T-cell (primary cell): ENCODE data around the gene CYCS. TPM values are rescaled to one million over a fixed set of nuclear protein-coding genes. Genes with fewer than 3 reads are reported as not detected.

Experiments
- ATAC-seq, 4 experiments: fragments of 200-7000 bp in 3 of 4; fragments of 150-1000 bp in 1 of 4; cut with Tn5 transposase; replicated peaks in 1 of 4; 1 replicate in 3 of 4; 2 replicates in 1 of 4; pipeline ENCODE4 v1.10.0; 2021; ENCODE audit warnings: moderate library complexity in 3 of 4, mild to moderate bottlenecking in 2 of 4, moderate number of reproducible peaks in 1 of 4
- CTCF ChIA-PET, 2 donors: fragments of 300-600 bp; sonication (Branson Sonifier 250); formaldehyde crosslinking; loops; one replicate each; lab custom pipeline; 2022; ENCODE audit warnings: antibody characterized with exemption in 2 of 2; lab: Charles Lee
- POLR2A ChIA-PET, 2 donors: fragments of 300-600 bp; sonication (Branson Sonifier 250); formaldehyde crosslinking; loops; one replicate each; lab custom pipeline; 2022; ENCODE audit warnings: antibody characterized with exemption in 2 of 2; lab: Charles Lee
- DNase-seq, 35 experiments: peaks; one replicate each; pipeline versions ENCODE4 v3.0.0 to v3.0.0-alpha.2; 2013 to 2023
- H3K27ac ChIP-seq: one replicate; pipeline ENCODE4 v1.5.1; 2013; ENCODE audit warnings: low read length
- H3K27me3 ChIP-seq, 2 experiments: replicated peaks in 1 of 2; 1 replicate in 1 of 2; 2 replicates in 1 of 2; pipeline versions ENCODE4 v1.6.1 to v1.7.0; 2013; ENCODE audit warnings: low read length in 1 of 2, mixed read lengths in 1 of 2; ENCODE audit not compliant: control insufficient read depth in 2 of 2, insufficient read depth in 2 of 2; ENCODE audit errors: extremely low read depth in 1 of 2
- H3K36me3 ChIP-seq, 2 donors: 1 replicate in 1 of 2; 2 replicates in 1 of 2; pipeline versions ENCODE4 v1.6.1 to v1.7.0; 2013; ENCODE audit warnings: low read length in 1 of 2; ENCODE audit not compliant: control insufficient read depth in 2 of 2, insufficient read depth in 1 of 2; ENCODE audit errors: extremely low read depth in 1 of 2
- H3K4me1 ChIP-seq, 2 experiments: 1 replicate in 1 of 2; 2 replicates in 1 of 2; pipeline versions ENCODE4 v1.6.1 to v1.7.0; 2013; ENCODE audit warnings: low read length in 2 of 2, mixed read lengths in 1 of 2; ENCODE audit not compliant: insufficient read depth in 2 of 2, control insufficient read depth in 1 of 2; ENCODE audit errors: extremely low read depth in 1 of 2
- H3K4me3 ChIP-seq, 2 donors: 1 replicate in 1 of 2; 2 replicates in 1 of 2; pipeline versions ENCODE4 v1.5.1 to v1.7.0; 2013; ENCODE audit warnings: mild to moderate bottlenecking in 2 of 2, low read length in 1 of 2, moderate library complexity in 1 of 2; ENCODE audit not compliant: control insufficient read depth in 1 of 2; ENCODE audit errors: extremely low read depth in 1 of 2
- H3K9me3 ChIP-seq: 2 replicates; pipeline ENCODE4 v1.7.0; 2013
- H3K27ac Mint-ChIP-seq, 2 donors: one replicate each; pipeline ENCODE4 v1.8.0; 2020 to 2021; ENCODE audit warnings: mild to moderate bottlenecking in 2 of 2, mixed read lengths in 2 of 2
- H3K27me3 Mint-ChIP-seq, 2 donors: one replicate each; pipeline ENCODE4 v1.8.0; 2021 to 2022; ENCODE audit warnings: mixed read lengths in 2 of 2
- H3K36me3 Mint-ChIP-seq: one replicate; pipeline ENCODE4 v1.8.0; 2021; ENCODE audit warnings: mixed read lengths
- H3K4me1 Mint-ChIP-seq, 3 donors: one replicate each; pipeline ENCODE4 v1.8.0; 2020 to 2022; ENCODE audit warnings: mixed read lengths in 3 of 3, mild to moderate bottlenecking in 1 of 3
- H3K4me3 Mint-ChIP-seq, 3 donors: one replicate each; pipeline ENCODE4 v1.8.0; 2020 to 2022; ENCODE audit warnings: mild to moderate bottlenecking in 3 of 3, mixed read lengths in 3 of 3, moderate library complexity in 3 of 3
- H3K9me3 Mint-ChIP-seq, 3 donors: one replicate each; pipeline ENCODE4 v1.8.0; 2020 to 2022; ENCODE audit warnings: mixed read lengths in 3 of 3
- WGBS: methylation state at CpG from one replicate; pipeline ENCODE4 v1.1.5; 2013; ENCODE audit warnings: missing lambda C conversion rate; ENCODE audit not compliant: insufficient coverage; 5-methylcytosine and 5-hydroxymethylcytosine counted together
- total RNA-seq, 35 experiments: library from RNA in 6 of 35; stranded (reverse) in 6 of 35; fragments of 120-200 nt in 1 of 35; gene quantifications; one replicate each; pipeline versions ENCODE4 v1.2.1 to v1.2.4 and lab custom pipeline; 2013 to 2026

CYCS gene
- total RNA-seq, 5 donors from 2014 or later (not counting 1 experiment from before 2014, with no cell fraction given): 45.0 to 136 (median 47.3) TPM

- Histone ChIP-seq H3K4me3 (no peak overlapping the region), H3K36me3 (no peaks in the 10 kb centered on the region), H3K4me1 (no peaks in the 10 kb centered on the region), H3K9me3 (no peaks in the 10 kb centered on the region), H3K27me3 (peaks cover 0 to 3% of the 10 kb centered on the region in 2 experiments), H3K27ac (no peak overlapping the region)
- POLR2A ChIA-PET: interaction anchor here in 1 of 2 donors (0.6 kb wide), 1 partner anchor 111 kb away, joined by 4 read pairs; no protein-coding TSS in a partner anchor
- no peaks in the 10 kb centered on the region for H3K36me3 Mint-ChIP-seq
- DNase-seq: no peak
- 94% methylated on average over 2 of the region's 8 CpGs for WGBS
- no peak for ATAC-seq
- H3K27me3 Mint-ChIP-seq: peaks cover 0 to 6% of the 10 kb centered on the region in 2 donors
- H3K27ac Mint-ChIP-seq: no peak overlapping the region
- H3K9me3 Mint-ChIP-seq: no peaks in the 10 kb centered on the region
- CTCF ChIA-PET: interaction anchor here (1.2 to 2.2 kb wide), 3 partner anchors 19 to 263 kb away, joined by 3 to 9 read pairs (median 4); no protein-coding TSS in a partner anchor
- H3K4me1 Mint-ChIP-seq: no peaks in the 10 kb centered on the region
- no peak overlapping the region for H3K4me3 Mint-ChIP-seq
Observed at GRCh38 chr7:25075459-25075858, 49.6 kb downstream of the CYCS start.

- ChIA-PET POLR2A (no interaction called here), CTCF (interaction anchor here (1.1 to 1.3 kb wide), 4 partner anchors 25 to 261 kb away, joined by 3 to 14 read pairs (median 4); no protein-coding TSS in a partner anchor)
- Histone ChIP-seq H3K27me3 (no peaks in the 10 kb centered on the region), H3K4me3 (no peak overlapping the region), H3K9me3 (no peaks in the 10 kb centered on the region), H3K4me1 (peaks cover 0 to 3% of the 10 kb centered on the region in 2 experiments), H3K36me3 (no peaks in the 10 kb centered on the region), H3K27ac (no peak overlapping the region)
- no peak overlapping the region for H3K4me3 Mint-ChIP-seq
- H3K27ac Mint-ChIP-seq: no peak overlapping the region
- peaks cover 0 to 6% of the 10 kb centered on the region in 2 donors for H3K27me3 Mint-ChIP-seq
- no peak for ATAC-seq
- peaks cover 4 to 6% (median 5%) of the 10 kb centered on the region in 3 donors for H3K4me1 Mint-ChIP-seq
- no peak for DNase-seq
- no peaks in the 10 kb centered on the region for H3K9me3 Mint-ChIP-seq
- 14% methylated on average over 1 of the region's 2 CpGs for WGBS
- no peaks in the 10 kb centered on the region for H3K36me3 Mint-ChIP-seq
Observed at GRCh38 chr7:25073451-25073850, 51.6 kb downstream of the CYCS start.

Other genes starting within 250 kb of the CYCS start
- gene OSBPL3, start 145.1 kb downstream of the CYCS start, total RNA-seq: 10 to 100 TPM; 30.2 to 62.7 (median 54.7) TPM
- not detected for gene NPVF, start 103.2 kb upstream of the CYCS start, total RNA-seq